Skin of body (tissue), 2 donors: ENCODE measurements around the gene LCN12. TPM values are rescaled to one million over a fixed set of nuclear protein-coding genes. Genes with fewer than 3 reads are reported as not detected.
A peak's percentile ranks its signal among the peaks of the same experiment; 100 is the strongest.

Experiments
- DNase-seq: peaks from one replicate; lab custom pipeline; 2025; lab: John Stamatoyannopoulos, UW
- total RNA-seq: library from RNA; depleted of rRNA; stranded (reverse); fragments of >200 nt; gene quantifications from one replicate; pipeline ENCODE4 v1.2.3, GENCODE V29; 2014

The LCN12 gene
- total RNA-seq, 1 donor from 2014 or later, result not detected

GRCh38 chr9:136944519-136945332, 7.3 kb upstream of the LCN12 start, which contains the start of the genes C8G and FBXW5:
Gene C8G, plus strand, starts transcription at chr9:136945243. Its CDS starts 78 bp downstream, at chr9:136945321.
Gene FBXW5, minus strand, starts transcription at chr9:136944738. Its CDS starts 655 bp downstream, at chr9:136944083.
- peak; percentile 95 for DNase-seq

- DNase-seq, result no peak
Measured at GRCh38 chr9:136945333-136946227, 6.5 kb upstream of the LCN12 start.

GRCh38 chr9:136946228-136947027, 5.6 kb upstream of the LCN12 start:
- DNase-seq, result no peak

GRCh38 chr9:136947028-136947891, 4.8 kb upstream of the LCN12 start:
- DNase-seq, result no peak

GRCh38 chr9:136947955-136948510, 4.0 kb upstream of the LCN12 start:
- DNase-seq, result no peak

GRCh38 chr9:136949239-136949816, 2.7 kb upstream of the LCN12 start:
- no peak for DNase-seq

- no peak for DNase-seq
Measured at GRCh38 chr9:136949817-136950655, 2.0 kb upstream of the LCN12 start.

GRCh38 chr9:136950656-136951276, 1.3 kb upstream of the LCN12 start:
- no peak for DNase-seq

GRCh38 chr9:136952321-136952850, 313 bp downstream of the LCN12 start:
- DNase-seq, result no peak

GRCh38 chr9:136952876-136953770, 1.1 kb downstream of the LCN12 start:
- DNase-seq, result no peak

- DNase-seq, result no peak
Measured at GRCh38 chr9:136953771-136954269, 1.7 kb downstream of the LCN12 start.

GRCh38 chr9:136954270-136955083, 2.4 kb downstream of the LCN12 start:
- DNase-seq, result no peak

GRCh38 chr9:136955202-136955942, 3.3 kb downstream of the LCN12 start:
- DNase-seq, result no peak

GRCh38 chr9:136955943-136956335, 3.9 kb downstream of the LCN12 start:
- no peak for DNase-seq

GRCh38 chr9:136956604-136957003, 4.5 kb downstream of the LCN12 start:
- no peak for DNase-seq
